Measurements from ENCODE around the gene SH3GLB1.

The SH3GLB1 gene

GRCh38 chr1:86731416-86731815 lies 27.0 kb downstream of the SH3GLB1 start:
- DNase-seq = no peak

- DNase-seq = no peak
These were observed 29.0 kb downstream of the SH3GLB1 start for GRCh38 chr1:86733340-86733739.

- DNase-seq = no peak
These were observed 35.5 kb downstream of the SH3GLB1 start for GRCh38 chr1:86739648-86740509.

- DNase-seq = no peak
These were observed 37.7 kb downstream of the SH3GLB1 start for GRCh38 chr1:86741947-86742572.

- no peak for DNase-seq
These were observed 42.9 kb downstream of the SH3GLB1 start for GRCh38 chr1:86747304-86747703.

GRCh38 chr1:86748622-86749373 lies 44.4 kb downstream of the SH3GLB1 start:
- DNase-seq = no peak

- no peak for DNase-seq
These were observed 45.7 kb downstream of the SH3GLB1 start for GRCh38 chr1:86750076-86750475.

- no peak for DNase-seq
These were observed 46.2 kb downstream of the SH3GLB1 start for GRCh38 chr1:86750530-86750929.

GRCh38 chr1:86751923-86752322 lies 47.5 kb downstream of the SH3GLB1 start:
- no peak for DNase-seq

- DNase-seq = no peak
These were observed 49.3 kb downstream of the SH3GLB1 start for GRCh38 chr1:86753700-86754099.

GRCh38 chr1:86754265-86754974 lies 50.0 kb downstream of the SH3GLB1 start:
- DNase-seq = no peak

GRCh38 chr1:86756062-86756406 lies 51.7 kb downstream of the SH3GLB1 start:
- no peak for DNase-seq

GRCh38 chr1:86757272-86757984 lies 53.1 kb downstream of the SH3GLB1 start:
- no peak for DNase-seq

- no peak for DNase-seq
These were observed 54.2 kb downstream of the SH3GLB1 start for GRCh38 chr1:86758570-86758969.

GRCh38 chr1:86760199-86760598 lies 55.8 kb downstream of the SH3GLB1 start:
- DNase-seq = no peak

- DNase-seq = no peak
These were observed 58.0 kb downstream of the SH3GLB1 start for GRCh38 chr1:86762336-86762735.

GRCh38 chr1:86764523-86764922 lies 60.1 kb downstream of the SH3GLB1 start:
- DNase-seq = no peak

- DNase-seq = no peak
These were observed 60.7 kb downstream of the SH3GLB1 start for GRCh38 chr1:86765073-86765472.

- DNase-seq = no peak
These were observed 61.3 kb downstream of the SH3GLB1 start for GRCh38 chr1:86765674-86766073.

- no peak for DNase-seq
These were observed 64.2 kb downstream of the SH3GLB1 start for GRCh38 chr1:86768554-86768953.

- no peak for DNase-seq
These were observed 64.7 kb downstream of the SH3GLB1 start for GRCh38 chr1:86769065-86769464.

Data from right kidney (tissue), 1 donor.